GM18858 (cell line): Measurements from ENCODE around the gene NT5DC2.

Experiments used
- ATAC-seq: cut with Tn5 transposase; IDR thresholded peaks from one replicate; pipeline ENCODE4 v1.9.1; 2021; ENCODE audit not compliant: unreplicated experiment

The NT5DC2 gene

GRCh38 chr3:52525680-52526561 is 7.7 kb downstream of the NT5DC2 start:
- ATAC-seq: no peak

- no peak for ATAC-seq
These were observed 8.6 kb downstream of the NT5DC2 start for GRCh38 chr3:52524752-52525679.

GRCh38 chr3:52524258-52524751 is 9.4 kb downstream of the NT5DC2 start:
- ATAC-seq: no peak

- no peak for ATAC-seq
These were observed 10.0 kb downstream of the NT5DC2 start for GRCh38 chr3:52523386-52524257.

- ATAC-seq: no peak
These were observed 10.9 kb downstream of the NT5DC2 start for GRCh38 chr3:52522651-52523251.

GRCh38 chr3:52521881-52522650 is 11.6 kb downstream of the NT5DC2 start:
- no peak for ATAC-seq

GRCh38 chr3:52521488-52521824 is 12.2 kb downstream of the NT5DC2 start:
- no peak for ATAC-seq

- ATAC-seq: no peak
These were observed 12.8 kb downstream of the NT5DC2 start for GRCh38 chr3:52520716-52521487.

- ATAC-seq: no peak
These were observed 13.5 kb downstream of the NT5DC2 start for GRCh38 chr3:52520141-52520667.

- no peak for ATAC-seq
These were observed 14.1 kb downstream of the NT5DC2 start for GRCh38 chr3:52519445-52520140.

- ATAC-seq: no peak
These were observed 14.8 kb downstream of the NT5DC2 start for GRCh38 chr3:52518723-52519444.

- ATAC-seq: no peak
These were observed 15.6 kb downstream of the NT5DC2 start for GRCh38 chr3:52517796-52518722.

GRCh38 chr3:52516509-52517195 is 17.0 kb downstream of the NT5DC2 start:
- no peak for ATAC-seq

GRCh38 chr3:52515192-52515591 is 18.5 kb downstream of the NT5DC2 start:
- no peak for ATAC-seq

GRCh38 chr3:52514576-52514975 is 19.1 kb downstream of the NT5DC2 start:
- no peak for ATAC-seq

GRCh38 chr3:52513281-52513680 is 20.4 kb downstream of the NT5DC2 start:
- no peak for ATAC-seq
